Measurements from ENCODE around the gene DHX38.

DNA sequence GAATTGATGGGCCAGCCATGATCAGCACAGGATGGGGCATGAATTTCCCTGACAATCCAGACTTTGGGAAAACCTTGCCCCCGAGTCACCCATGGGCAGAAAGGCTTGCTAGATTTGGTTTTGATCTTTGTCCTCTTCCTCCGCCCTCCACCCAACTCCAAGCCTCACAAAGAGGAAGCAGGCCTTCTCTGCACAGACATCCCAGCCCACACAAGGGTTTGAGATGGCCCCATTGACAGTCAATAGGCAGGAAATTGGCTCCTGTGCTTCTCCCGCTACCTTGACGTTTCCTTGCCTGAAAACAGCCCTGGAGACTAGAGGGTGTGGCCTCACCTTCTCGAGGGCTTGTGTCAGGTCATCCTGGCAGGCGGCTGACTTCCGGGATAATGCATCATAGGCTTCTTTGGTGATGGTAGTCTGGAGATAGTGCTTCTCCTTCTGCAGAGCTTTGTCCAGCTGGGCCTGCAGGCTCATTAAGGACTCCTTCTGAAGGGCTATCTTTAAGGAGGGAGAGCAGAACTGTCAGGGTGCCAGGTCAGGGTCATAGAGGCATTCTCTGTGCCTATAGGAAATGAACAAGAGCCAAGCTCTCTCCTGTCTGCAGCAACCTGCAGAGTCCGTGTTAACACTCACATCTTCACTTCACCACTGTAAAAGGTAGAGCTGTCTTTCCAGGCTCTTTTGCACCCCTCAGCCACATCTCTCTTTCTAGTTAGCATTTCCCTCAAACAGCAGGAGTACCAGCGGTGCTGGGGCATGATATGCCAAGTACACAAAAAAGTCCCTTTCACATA, 32.2 kb downstream of the DHX38 start:
- TF ChIP-seq, protein P1, sequence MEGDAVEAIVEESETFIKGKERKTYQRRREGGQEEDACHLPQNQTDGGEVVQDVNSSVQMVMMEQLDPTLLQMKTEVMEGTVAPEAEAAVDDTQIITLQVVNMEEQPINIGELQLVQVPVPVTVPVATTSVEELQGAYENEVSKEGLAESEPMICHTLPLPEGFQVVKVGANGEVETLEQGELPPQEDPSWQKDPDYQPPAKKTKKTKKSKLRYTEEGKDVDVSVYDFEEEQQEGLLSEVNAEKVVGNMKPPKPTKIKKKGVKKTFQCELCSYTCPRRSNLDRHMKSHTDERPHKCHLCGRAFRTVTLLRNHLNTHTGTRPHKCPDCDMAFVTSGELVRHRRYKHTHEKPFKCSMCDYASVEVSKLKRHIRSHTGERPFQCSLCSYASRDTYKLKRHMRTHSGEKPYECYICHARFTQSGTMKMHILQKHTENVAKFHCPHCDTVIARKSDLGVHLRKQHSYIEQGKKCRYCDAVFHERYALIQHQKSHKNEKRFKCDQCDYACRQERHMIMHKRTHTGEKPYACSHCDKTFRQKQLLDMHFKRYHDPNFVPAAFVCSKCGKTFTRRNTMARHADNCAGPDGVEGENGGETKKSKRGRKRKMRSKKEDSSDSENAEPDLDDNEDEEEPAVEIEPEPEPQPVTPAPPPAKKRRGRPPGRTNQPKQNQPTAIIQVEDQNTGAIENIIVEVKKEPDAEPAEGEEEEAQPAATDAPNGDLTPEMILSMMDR (IDR thresholded peaks at IDR 0.05 in 4 of 5, conservative IDR thresholded peaks at IDR 0.05 in 1 of 5), result no peak
- TF ChIP-seq POLR2A (IDR thresholded peaks at IDR 0.05), result no peak
